HPDE6-E6E7 (cell line): Measurements from ENCODE around the gene FBLN5.

Experiments used
- DNase-seq: peaks from one replicate; pipeline ENCODE4 v3.0.0; 2011; ENCODE audit warnings: missing footprints; ENCODE audit errors: extremely low spot score

The FBLN5 gene

GRCh38 chr14:91945751-91946621, 1.5 kb downstream of the FBLN5 start:
- no peak for DNase-seq

GRCh38 chr14:91942946-91943345, 4.5 kb downstream of the FBLN5 start:
- DNase-seq, result no peak

- no peak for DNase-seq
These were observed 5.4 kb downstream of the FBLN5 start for GRCh38 chr14:91942128-91942527.

- DNase-seq, result no peak
These were observed 7.3 kb downstream of the FBLN5 start for GRCh38 chr14:91940209-91940608.

- no peak for DNase-seq
These were observed 11.9 kb downstream of the FBLN5 start for GRCh38 chr14:91935586-91935985.

- no peak for DNase-seq
These were observed 12.8 kb downstream of the FBLN5 start for GRCh38 chr14:91934554-91935285.

- no peak for DNase-seq
These were observed 15.9 kb downstream of the FBLN5 start for GRCh38 chr14:91931478-91932088.

GRCh38 chr14:91929700-91930099, 17.8 kb downstream of the FBLN5 start:
- no peak for DNase-seq

- DNase-seq, result no peak
These were observed 19.7 kb downstream of the FBLN5 start for GRCh38 chr14:91927800-91928199.

GRCh38 chr14:91927191-91927590, 20.3 kb downstream of the FBLN5 start:
- no peak for DNase-seq

- no peak for DNase-seq
These were observed 21.2 kb downstream of the FBLN5 start for GRCh38 chr14:91926131-91926890.

GRCh38 chr14:91925727-91926121, 21.8 kb downstream of the FBLN5 start:
- DNase-seq, result no peak

GRCh38 chr14:91925001-91925726, 22.3 kb downstream of the FBLN5 start:
- DNase-seq, result no peak

GRCh38 chr14:91920526-91920925, 27.0 kb downstream of the FBLN5 start:
- no peak for DNase-seq

GRCh38 chr14:91919814-91920213, 27.7 kb downstream of the FBLN5 start:
- DNase-seq, result no peak

- DNase-seq, result no peak
These were observed 29.2 kb downstream of the FBLN5 start for GRCh38 chr14:91918186-91918883.

- DNase-seq, result no peak
These were observed 35.5 kb downstream of the FBLN5 start for GRCh38 chr14:91912035-91912434.

GRCh38 chr14:91911474-91912032, 35.9 kb downstream of the FBLN5 start:
- peak; percentile 58 for DNase-seq

- DNase-seq, result no peak
These were observed 37.3 kb downstream of the FBLN5 start for GRCh38 chr14:91910196-91910595.

GRCh38 chr14:91906374-91906773, 41.1 kb downstream of the FBLN5 start:
- DNase-seq, result no peak
